ENCODE measurements around the gene CHST8.

Gene CHST8

GRCh38 chr19:33618884-33619283 lies 2.9 kb upstream of the CHST8 start:
- no peak for DNase-seq

- DNase-seq, result no peak
Observed at GRCh38 chr19:33620611-33621010, 1.1 kb upstream of the CHST8 start.

DNA sequence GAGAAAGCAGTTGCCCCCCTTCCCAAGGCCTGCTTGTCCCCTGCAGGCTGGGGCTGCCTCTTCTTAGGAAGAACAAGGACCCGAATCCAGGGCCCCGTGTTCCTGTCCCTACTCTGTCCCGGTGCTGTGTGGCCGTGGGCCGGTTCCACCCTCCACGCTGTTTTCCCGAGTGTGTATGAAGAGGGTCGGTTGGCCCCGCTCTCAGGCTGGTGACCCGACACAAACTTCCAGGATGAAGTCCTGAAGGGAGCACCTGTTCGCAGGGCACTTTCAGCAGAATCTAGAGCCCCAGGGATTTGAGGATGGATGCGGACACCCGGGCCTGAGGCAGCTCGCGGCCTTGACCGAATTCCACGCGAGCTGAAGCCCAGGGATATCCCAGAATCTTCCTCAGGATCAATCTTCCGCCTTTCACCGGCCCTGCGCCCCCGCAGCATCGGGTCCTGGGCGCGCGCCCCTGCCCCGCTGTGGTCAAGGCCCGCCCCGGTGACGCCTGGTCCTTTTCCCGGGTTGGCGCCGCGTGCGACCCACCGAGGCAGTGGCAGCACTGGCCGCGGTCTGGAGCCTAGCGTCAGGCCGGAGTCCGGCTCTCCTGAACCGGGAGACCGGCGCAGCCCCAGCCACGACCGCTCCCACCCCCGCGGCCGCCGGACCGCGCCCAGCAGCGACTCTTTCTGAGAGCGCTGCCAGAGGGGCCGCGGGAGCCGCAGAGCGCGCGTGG lies 528 bp upstream of the CHST8 start:
- DNase-seq, result no peak

DNA sequence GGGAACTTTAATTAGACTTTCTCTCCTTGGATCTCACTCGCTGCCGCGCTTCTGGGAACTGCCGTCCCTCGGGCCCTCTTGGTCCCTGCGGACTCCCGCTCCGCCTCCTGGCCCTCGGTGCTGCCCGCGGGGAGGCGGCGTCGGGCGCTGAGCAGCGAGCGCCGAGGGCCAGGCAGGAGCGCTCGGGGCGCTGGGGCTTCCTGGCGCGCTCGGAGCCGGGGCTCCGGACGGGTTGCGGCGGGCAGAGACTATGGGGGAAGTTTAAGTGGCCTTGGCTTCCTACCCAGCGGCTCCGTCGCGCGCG lies 704 bp downstream of the CHST8 start:
- no peak for DNase-seq

- DNase-seq, result no peak
Observed at GRCh38 chr19:33622809-33623511, 1.2 kb downstream of the CHST8 start.

- no peak for DNase-seq
Observed at GRCh38 chr19:33624586-33624985, 2.8 kb downstream of the CHST8 start.

DNA sequence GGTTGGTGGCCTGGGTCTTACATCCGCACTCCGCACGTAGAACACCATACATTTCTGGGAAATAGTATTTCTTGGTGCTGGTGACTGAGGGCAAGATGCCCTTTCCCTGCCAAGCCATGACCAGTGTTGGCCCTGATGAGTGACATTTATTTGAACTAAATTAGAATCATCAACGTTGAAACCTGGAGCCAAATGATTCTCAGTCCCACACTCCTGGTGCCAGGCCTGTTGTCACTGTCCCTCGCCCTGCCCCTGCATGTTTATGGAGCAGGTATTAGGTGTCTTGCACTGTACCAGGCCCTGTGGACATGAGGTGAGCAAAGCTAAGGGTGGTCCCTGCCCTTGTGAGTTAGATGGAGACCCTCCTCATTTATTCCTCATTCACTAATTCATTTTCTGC lies 5.8 kb downstream of the CHST8 start:
- DNase-seq, result no peak

- no peak for DNase-seq
Observed at GRCh38 chr19:33627962-33628839, 6.4 kb downstream of the CHST8 start.

- no peak for DNase-seq
Observed at GRCh38 chr19:33628921-33629825, 7.4 kb downstream of the CHST8 start.

- DNase-seq, result no peak
Observed at GRCh38 chr19:33629826-33630375, 8.1 kb downstream of the CHST8 start.

DNA sequence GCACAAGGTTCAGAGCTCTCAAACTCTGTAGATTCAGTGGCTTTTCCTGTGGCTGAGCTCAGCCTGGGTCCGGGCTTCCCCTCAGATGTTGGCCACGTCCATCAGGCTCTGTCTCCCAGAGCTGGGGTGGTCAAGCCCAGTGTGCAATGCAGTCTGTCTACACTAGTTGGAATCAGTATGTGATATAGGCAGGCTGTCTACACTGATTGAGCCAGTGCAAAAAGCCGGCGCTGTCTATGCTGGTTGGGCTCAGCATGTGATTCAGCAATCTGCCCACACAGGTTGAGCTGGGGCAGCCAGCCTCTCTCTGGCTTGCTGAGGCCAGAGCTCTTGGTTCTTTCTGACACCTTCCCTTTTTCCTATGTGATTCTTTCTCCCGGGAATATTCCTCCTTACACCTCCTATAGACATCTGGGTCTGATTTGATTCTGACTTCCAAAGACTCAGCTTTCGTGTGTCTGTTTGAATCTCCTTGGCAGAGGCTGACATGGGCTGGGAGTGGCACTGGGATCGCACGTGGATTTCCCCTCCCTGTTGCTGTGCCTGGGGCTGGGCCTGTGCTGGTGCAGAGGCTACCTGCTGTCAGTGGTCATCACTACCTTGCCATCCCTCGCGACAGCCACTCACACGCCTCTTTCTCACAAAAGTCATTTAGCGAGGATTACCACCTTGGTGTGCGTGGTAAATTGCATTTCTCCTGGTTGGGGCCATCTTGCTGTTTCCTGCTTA lies 9.3 kb downstream of the CHST8 start:
- no peak for DNase-seq

DNA sequence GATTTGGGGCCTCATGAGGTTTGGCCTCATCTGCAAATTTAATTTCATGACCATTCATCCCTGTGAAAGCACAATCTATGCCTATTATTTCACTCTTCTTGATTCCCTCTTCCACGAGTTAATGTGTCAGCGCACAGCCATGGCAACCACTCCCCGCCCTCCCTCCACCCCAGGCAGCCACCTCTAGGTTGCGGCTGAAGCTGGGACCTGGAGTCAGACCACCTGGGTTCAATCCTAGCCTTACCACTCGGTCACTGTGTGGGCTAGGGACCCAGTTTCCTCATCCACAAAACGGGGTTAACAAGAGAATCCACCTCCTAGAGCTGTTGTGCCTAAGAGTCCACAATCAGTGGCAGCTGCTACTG lies 9.8 kb downstream of the CHST8 start:
- DNase-seq, result no peak

- DNase-seq, result no peak
Observed at GRCh38 chr19:33634361-33635091, 12.8 kb downstream of the CHST8 start.

DNA sequence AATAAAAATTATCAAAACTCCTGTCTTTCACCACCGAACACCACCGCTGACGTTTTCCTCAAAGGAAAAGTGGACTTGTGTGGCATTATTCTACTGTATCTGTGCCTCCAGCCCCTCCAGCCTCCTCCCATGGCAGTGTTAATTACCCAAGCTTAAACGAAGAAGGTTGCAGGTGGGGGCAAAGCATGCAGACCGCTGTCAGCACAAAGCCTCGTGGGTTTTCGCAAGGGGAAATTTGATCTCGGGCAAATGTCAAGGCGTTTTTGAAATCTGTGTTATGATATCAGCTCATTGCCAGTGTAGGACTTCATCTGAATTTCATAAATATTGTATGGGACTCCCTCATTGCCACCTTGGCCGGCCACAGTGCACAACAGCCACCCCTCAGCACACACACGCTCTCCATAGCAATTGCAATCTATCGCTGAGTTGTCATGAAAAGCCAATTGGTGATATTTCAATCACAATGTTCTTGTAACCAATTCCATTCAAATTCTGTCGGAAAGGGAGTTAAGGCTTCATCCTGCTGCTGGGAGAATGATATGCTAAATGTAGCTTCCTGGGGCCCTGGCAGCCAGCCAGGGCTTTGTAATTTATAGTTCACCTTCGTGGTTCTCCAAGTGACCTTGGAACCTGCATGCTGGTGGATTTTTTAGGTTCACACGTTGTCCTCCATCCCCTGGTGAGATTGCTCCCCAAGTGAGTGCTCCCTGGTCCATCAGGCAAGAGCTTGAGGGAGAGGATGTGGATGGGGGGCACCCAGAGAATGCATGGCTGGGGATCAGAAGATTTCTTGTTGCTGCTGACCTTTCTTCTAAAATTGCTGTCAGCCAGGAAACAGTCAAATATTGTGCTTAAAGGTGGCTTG lies 16.6 kb downstream of the CHST8 start:
- DNase-seq, result no peak

DNA sequence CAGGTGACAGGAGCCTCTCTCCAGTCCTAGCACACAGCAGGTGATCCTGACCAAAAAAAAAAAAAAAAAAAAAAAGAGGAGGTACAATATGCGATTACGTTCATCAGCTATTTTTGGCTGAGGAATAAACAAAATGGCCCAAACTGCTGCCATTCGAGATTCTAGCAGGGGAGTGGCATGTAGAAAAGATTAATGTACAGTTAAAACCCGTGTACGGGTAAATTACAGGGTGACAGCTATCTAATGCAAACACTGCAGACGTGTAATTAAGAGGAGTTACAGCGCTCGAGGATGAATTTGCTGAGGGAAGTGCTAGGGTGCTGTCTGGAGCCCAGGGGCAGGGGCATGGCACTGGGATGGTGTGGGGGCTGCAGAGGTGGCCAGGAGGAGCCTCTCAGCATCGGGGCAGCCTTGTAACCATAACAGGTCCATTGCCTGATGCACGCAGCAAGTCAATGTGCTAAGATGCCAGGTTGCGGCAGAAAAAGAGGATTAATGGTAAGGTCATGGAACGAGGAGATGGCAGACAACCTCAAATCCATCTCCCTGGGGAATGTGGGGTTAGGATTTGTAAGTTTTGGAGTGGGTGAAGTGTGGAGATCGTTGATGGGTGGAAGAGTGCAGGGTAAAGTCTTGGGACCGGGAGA lies 17.4 kb downstream of the CHST8 start:
- DNase-seq, result no peak

DNA sequence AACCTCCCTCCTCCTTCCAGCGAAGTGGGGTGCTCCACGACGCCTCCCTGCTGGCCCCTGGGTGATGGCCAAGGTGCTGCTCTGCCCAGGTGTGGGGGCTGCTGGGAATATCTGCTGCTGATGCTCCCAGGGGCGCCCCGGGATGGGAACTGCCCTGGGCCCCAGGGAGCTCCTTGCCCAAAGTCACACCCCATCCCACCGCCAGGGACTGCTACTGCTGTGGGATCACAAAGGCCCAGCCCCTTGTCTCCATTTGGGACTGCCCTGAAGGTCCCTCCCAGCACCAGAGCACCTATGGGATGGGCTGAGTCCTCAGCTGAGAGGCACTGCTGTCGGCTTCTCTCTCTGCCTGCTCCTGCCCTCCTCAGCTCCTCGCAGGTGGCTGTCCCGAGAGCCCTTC lies 19.0 kb downstream of the CHST8 start:
- no peak for DNase-seq

DNA sequence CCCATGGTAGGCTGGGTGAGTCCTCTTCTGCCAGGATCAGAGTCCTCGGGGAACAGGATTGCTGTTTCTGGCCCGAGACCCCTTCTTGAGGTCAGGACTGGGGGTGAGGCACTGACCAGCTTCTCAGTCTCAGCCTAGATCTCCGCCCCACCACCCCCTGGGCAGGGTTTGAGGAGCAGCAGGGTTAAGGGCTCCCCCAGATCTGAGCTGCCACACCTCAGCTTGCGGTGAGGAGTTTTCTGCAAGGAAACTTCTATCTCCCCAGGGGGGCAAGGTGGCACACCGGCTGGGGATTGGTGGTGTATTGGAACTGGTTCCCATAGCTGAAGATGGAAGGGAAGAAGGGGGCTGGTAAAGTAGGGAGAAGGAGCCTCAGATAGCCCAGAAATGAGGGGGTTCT lies 19.5 kb downstream of the CHST8 start:
- no peak for DNase-seq

DNA sequence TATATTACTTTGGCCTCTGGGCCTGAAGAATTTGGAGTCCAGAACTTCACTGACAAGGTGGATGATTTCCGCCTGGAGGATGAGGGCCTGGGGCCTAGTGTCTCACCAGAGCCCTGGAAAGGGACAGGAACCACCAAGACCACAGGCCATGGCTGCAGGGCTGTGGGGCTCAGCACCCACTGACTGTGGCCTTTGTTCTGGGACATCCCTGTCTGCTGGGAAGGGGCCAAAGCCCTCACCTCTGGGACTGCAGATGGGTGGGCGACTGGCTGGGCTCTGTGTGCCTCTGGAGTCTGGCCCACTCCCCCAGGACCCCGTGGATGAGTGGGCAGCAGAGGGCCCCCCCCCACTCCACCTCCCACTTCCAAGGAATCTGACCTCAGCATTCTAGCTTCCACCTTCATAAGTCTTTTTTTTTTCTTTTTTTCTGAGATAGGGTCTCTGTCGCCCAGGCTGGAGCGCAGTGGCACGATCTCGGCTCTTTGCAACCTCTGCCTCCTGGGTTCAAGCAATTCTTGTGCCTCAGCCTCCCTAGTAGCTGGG lies 20.3 kb downstream of the CHST8 start:
- no peak for DNase-seq

DNA sequence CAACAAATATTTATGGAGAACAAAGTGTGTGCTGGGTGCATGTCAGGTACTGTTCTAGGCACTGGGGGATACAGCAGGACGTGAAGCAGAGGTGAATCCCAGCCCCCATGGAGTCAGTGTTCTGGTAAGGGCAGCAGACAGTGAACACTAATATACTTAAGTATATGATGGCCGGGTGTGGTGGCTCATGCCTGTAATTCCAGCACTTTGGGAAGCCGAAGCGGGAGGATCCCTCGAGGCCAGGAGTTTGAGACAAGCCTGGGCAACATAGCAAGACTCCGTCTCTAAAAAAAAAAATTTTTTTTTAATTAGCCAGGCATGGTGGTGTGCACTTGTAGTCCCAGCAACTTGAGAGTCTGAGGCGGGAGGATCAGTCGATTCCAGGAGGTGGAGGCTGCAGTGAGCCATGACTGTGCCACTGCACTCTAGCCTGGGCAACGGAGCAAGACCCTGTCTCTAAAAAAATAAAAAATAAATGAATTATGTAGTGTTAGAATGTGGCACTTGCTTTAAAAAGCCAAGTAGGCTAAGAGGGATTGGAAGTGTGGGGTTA lies 22.6 kb downstream of the CHST8 start:
- DNase-seq, result no peak
